ENCODE measurements around the gene MRPL34.

- TF ChIP-seq CTCF (IDR thresholded peaks at IDR 0.05) (no peak), EZH2 (IDR thresholded peaks at IDR 0.05) (no peak), EZH2phosphoT487 (IDR thresholded peaks at IDR 0.05) (no peak)
These were observed 19.4 kb upstream of the MRPL34 start for GRCh38 chr19:17286263-17286662.

All from neural progenitor cell (in vitro differentiated cells).